Breast epithelium (tissue), 4 donors: ENCODE measurements around the gene POLR2M. TPM values are rescaled to one million over a fixed set of nuclear protein-coding genes. Genes with fewer than 3 reads are reported as not detected.
A peak's percentile ranks its signal among the peaks of the same experiment; 100 is the strongest.

Experiments
- DNase-seq, 2 donors: peaks; one replicate each; pipeline ENCODE4 v3.0.0-alpha.2; 2019; ENCODE audit warnings: low spot score in 2 of 2
- H3K27ac ChIP-seq, 2 donors: fragments of 200-600 bp; sonication (generic) in 1 of 2; one replicate each; pipeline ENCODE4 v1.5.1; 2016 to 2019; ENCODE audit warnings: mild to moderate bottlenecking in 1 of 2
- H3K27me3 ChIP-seq, 2 donors: fragments of 200-600 bp; sonication (generic) in 1 of 2; one replicate each; pipeline versions ENCODE4 v1.5.1 to v1.6.0; 2017 to 2019; ENCODE audit warnings: control low read depth in 1 of 2, mild to moderate bottlenecking in 1 of 2
- H3K36me3 ChIP-seq: fragments of 200-600 bp; one replicate; pipeline ENCODE4 v1.5.1; 2019
- H3K4me1 ChIP-seq, 2 donors: fragments of 200-600 bp; sonication (generic); one replicate each; pipeline ENCODE4 v1.5.1; 2016 to 2019; ENCODE audit warnings: control low read depth in 1 of 2
- H3K4me3 ChIP-seq, 3 donors: fragments of 200-600 bp; sonication (generic); 1 replicate in 2 of 3; 2 replicates in 1 of 3; pipeline ENCODE4 v1.5.1; 2016 to 2019; ENCODE audit warnings: mild to moderate bottlenecking in 3 of 3, moderate library complexity in 2 of 3
- H3K9me3 ChIP-seq, 2 donors: fragments of 200-600 bp; sonication (generic) in 1 of 2; one replicate each; pipeline ENCODE4 v1.5.1; 2016 to 2019; ENCODE audit warnings: control low read depth in 1 of 2
- POLR2A ChIP-seq: fragments of 450-650 bp; IDR thresholded peaks from one replicate; pipeline ENCODE4 v1.6.1; 2016; ENCODE audit warnings: antibody characterized with exemption, mild to moderate bottlenecking, moderate library complexity
- POLR2AphosphoS5 ChIP-seq, 3 donors: sonication (generic); formaldehyde crosslinking; IDR thresholded peaks; one replicate each; pipeline ENCODE4 v1.6.1; 2017; ENCODE audit warnings: antibody characterized with exemption in 3 of 3
- intact Hi-C: fragments of 100-400 bp; cut with DNase I; formaldehyde crosslinking; loops from one replicate; pipeline ENCODE4 v1.15.1; 2023; ENCODE audit warnings: low total_unique reads
- total RNA-seq, 3 donors: library from RNA; depleted of rRNA; stranded (reverse); fragments of >200 nt; gene quantifications; one replicate each; pipeline ENCODE4 v1.1.0, GENCODE V29; 2016
- TF ChIP-seq, protein P1 (sequence below), 3 donors: fragments of 450-650 bp; IDR thresholded peaks; one replicate each; pipeline ENCODE4 v1.5.1; 2016 to 2017; ENCODE audit warnings: antibody characterized with exemption in 3 of 3, mild to moderate bottlenecking in 3 of 3, moderate library complexity in 3 of 3

POLR2M gene
- total RNA-seq, 3 donors from 2014 or later: 63.5 to 194 (median 126) TPM

DNA sequence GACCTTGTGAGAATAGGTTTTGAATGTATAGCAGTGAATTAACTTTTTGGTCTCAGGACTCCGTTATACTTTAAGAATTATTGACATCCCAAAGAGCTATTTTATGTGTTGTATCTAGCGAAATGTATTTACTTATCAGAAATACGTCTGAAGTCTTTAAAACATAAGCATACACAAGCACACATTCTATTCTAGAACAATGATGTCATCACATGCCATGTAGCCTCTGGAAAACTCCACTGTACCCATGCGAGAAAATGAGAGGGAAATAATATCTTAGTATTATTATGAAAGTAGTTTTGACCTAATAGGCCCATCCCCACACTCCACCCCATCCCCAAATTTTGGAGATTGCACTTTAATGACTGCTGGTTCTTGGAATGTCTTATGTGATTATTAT lies 1.5 kb downstream of the POLR2M start:
- peak overlapping the region; percentile 1 to 95 for H3K27ac ChIP-seq
- no peaks in the 10 kb centered on the region for H3K9me3 ChIP-seq
- no peak for DNase-seq
- TF ChIP-seq POLR2A (no peak), POLR2AphosphoS5 (IDR thresholded peaks at IDR 0.05) (no peak)
- TF ChIP-seq, protein P1, sequence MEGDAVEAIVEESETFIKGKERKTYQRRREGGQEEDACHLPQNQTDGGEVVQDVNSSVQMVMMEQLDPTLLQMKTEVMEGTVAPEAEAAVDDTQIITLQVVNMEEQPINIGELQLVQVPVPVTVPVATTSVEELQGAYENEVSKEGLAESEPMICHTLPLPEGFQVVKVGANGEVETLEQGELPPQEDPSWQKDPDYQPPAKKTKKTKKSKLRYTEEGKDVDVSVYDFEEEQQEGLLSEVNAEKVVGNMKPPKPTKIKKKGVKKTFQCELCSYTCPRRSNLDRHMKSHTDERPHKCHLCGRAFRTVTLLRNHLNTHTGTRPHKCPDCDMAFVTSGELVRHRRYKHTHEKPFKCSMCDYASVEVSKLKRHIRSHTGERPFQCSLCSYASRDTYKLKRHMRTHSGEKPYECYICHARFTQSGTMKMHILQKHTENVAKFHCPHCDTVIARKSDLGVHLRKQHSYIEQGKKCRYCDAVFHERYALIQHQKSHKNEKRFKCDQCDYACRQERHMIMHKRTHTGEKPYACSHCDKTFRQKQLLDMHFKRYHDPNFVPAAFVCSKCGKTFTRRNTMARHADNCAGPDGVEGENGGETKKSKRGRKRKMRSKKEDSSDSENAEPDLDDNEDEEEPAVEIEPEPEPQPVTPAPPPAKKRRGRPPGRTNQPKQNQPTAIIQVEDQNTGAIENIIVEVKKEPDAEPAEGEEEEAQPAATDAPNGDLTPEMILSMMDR (IDR thresholded peaks at IDR 0.05): no peak
- no peaks in the 10 kb centered on the region for H3K27me3 ChIP-seq
- H3K36me3 ChIP-seq: no peaks in the 10 kb centered on the region
- peaks cover 0 to 12% of the 10 kb centered on the region in 2 donors for H3K4me1 ChIP-seq
- H3K4me3 ChIP-seq: peak overlapping the region; percentile 88 to 91 (median 88)
- intact Hi-C loops: no loop called here

DNA sequence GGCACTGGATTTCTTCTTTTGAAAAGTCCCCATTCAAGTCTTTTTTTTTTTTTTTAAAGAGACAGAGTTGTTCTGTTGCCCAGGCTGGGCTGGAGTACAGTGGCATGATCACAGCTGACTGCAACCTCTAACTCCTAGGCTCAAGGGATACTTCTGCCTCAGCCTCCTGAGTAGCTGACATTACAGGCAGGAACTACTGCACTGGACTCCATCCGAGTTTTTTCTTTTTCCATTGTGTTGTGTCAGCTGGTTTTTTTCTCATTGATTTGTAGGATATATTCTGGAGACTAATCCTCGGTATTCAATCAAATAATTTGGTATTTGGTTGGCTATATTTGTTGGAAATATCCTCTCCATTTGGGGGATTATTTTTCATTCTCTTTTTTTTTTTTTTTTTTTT lies 11.8 kb downstream of the POLR2M start:
- no peaks in the 10 kb centered on the region for H3K36me3 ChIP-seq
- intact Hi-C loops: no loop called here
- no peaks in the 10 kb centered on the region for H3K4me1 ChIP-seq
- no peak for DNase-seq
- TF ChIP-seq, protein P1 (IDR thresholded peaks at IDR 0.05): no peak
- TF ChIP-seq POLR2A (no peak), POLR2AphosphoS5 (IDR thresholded peaks at IDR 0.05) (no peak)
- H3K27me3 ChIP-seq: no peaks in the 10 kb centered on the region
- H3K9me3 ChIP-seq: no peaks in the 10 kb centered on the region
- H3K4me3 ChIP-seq: no peak overlapping the region
- no peak overlapping the region for H3K27ac ChIP-seq

DNA sequence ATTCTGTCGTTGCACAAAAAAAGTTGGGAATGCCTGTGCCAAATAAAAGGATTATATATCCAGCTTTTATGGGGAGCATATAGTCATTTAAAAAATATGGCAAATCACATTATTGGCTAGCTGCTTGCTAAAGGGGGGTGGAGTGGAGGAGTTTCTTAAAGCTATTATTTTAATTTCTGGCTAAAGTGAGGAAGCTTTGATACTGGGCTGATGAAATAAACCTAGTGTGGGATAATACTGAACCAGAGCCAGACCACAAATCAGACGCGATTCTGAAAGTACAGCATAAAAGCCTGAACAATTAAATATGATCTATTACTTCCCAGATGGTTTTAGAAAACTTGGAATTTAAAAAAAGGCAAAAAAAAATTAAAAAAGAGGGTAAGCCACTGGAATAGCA lies 14.4 kb downstream of the POLR2M start:
- Histone ChIP-seq H3K4me3 (no peak overlapping the region), H3K36me3 (no peaks in the 10 kb centered on the region), H3K27ac (no peak overlapping the region), H3K9me3 (no peaks in the 10 kb centered on the region), H3K4me1 (no peaks in the 10 kb centered on the region), H3K27me3 (no peaks in the 10 kb centered on the region)
- TF ChIP-seq, protein P1 (IDR thresholded peaks at IDR 0.05): no peak
- no peak for TF ChIP-seq POLR2A
- TF ChIP-seq POLR2AphosphoS5 (IDR thresholded peaks at IDR 0.05): no peak
- intact Hi-C loops: no loop called here
- DNase-seq: no peak

DNA sequence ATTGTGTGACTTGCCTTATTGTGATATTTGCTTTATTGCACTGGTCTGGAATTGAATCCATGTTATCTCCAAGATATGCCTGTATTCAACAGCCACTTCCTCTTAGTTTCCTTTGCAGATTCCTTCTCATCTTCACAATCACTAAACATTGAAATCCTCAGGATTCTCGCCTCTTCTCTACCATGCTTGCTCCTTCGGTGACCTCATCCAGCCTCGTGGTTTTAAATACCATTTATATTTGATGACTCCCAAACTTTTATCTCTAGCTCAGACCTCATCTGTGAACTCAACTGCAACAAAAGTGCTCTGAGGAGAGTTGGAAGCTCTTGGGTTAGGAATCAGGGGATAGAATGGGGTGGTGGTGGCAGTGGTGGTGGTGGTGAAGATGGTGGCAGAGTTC lies 19.9 kb downstream of the POLR2M start:
- Histone ChIP-seq H3K9me3 (no peaks in the 10 kb centered on the region), H3K4me1 (no peaks in the 10 kb centered on the region), H3K27ac (no peak overlapping the region), H3K4me3 (no peak overlapping the region), H3K36me3 (no peaks in the 10 kb centered on the region), H3K27me3 (no peaks in the 10 kb centered on the region)
- no peak for DNase-seq
- no peak for TF ChIP-seq POLR2A
- TF ChIP-seq POLR2AphosphoS5 (IDR thresholded peaks at IDR 0.05): no peak
- TF ChIP-seq, protein P1 (IDR thresholded peaks at IDR 0.05): no peak
- intact Hi-C loops: no loop called here

DNA sequence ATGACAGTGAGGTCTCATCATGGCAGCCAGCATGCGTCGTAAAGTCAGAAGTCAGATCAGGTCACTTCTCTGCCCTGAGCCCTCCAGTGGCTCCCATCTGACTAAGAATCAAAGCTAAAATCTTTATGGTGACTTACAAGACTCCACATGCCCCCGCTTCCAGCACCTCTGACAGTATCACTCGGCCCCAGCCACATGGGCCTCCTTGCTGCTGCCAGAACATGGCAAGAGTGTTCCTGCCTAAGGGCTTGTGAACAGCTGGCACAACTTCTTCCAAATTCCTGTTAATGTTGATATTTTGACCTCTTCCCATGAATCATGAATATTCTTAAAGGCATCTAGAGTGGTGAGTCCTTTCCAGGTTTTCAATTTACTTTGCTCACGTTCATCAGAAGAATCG lies 20.5 kb downstream of the POLR2M start:
- DNase-seq: no peak
- H3K27me3 ChIP-seq: no peaks in the 10 kb centered on the region
- intact Hi-C loops: no loop called here
- no peak overlapping the region for H3K27ac ChIP-seq
- H3K9me3 ChIP-seq: no peaks in the 10 kb centered on the region
- TF ChIP-seq, protein P1 (IDR thresholded peaks at IDR 0.05): no peak
- no peak for TF ChIP-seq POLR2A
- TF ChIP-seq POLR2AphosphoS5 (IDR thresholded peaks at IDR 0.05): no peak
- H3K36me3 ChIP-seq: no peaks in the 10 kb centered on the region
- no peaks in the 10 kb centered on the region for H3K4me1 ChIP-seq
- H3K4me3 ChIP-seq: no peak overlapping the region
